Activated T-cell treated with anti-CD3 and anti-CD28 coated beads, Interleukin-2, amount 50 U/mL, for 72 hours (primary cell): Measurements from ENCODE around the gene ZP1. TPM values are rescaled to one million over a fixed set of nuclear protein-coding genes. Genes with fewer than 3 reads are reported as not detected.

Experiments
- ATAC-seq, 2 donors: fragments of 150-1000 bp; cut with Tn5 transposase; replicated peaks in 1 of 2; 2 replicates each; pipeline ENCODE4 v1.10.0; 2021; ENCODE audit warnings: moderate library complexity in 2 of 2, mild to moderate bottlenecking in 1 of 2
- DNase-seq, 2 donors: peaks; one replicate each; pipeline ENCODE4 v3.0.0; 2021 to 2022; ENCODE audit warnings: mixed read lengths in 1 of 2
- H3K27ac Mint-ChIP-seq: one replicate; pipeline ENCODE4 v1.8.0; 2022; ENCODE audit warnings: mild to moderate bottlenecking, moderate library complexity, mixed read lengths
- H3K27me3 Mint-ChIP-seq: one replicate; pipeline ENCODE4 v1.8.0; 2022; ENCODE audit warnings: low read depth, mixed read lengths
- H3K36me3 Mint-ChIP-seq, 2 donors: one replicate each; pipeline ENCODE4 v1.8.0; 2022; ENCODE audit warnings: mixed read lengths in 2 of 2, mild to moderate bottlenecking in 1 of 2; ENCODE audit not compliant: insufficient read depth in 2 of 2
- H3K4me1 Mint-ChIP-seq: one replicate; pipeline ENCODE4 v1.8.0; 2022; ENCODE audit warnings: low read depth, mixed read lengths
- H3K4me3 Mint-ChIP-seq, 2 donors: one replicate each; pipeline ENCODE4 v1.8.0; 2022; ENCODE audit warnings: mild to moderate bottlenecking in 2 of 2, mixed read lengths in 2 of 2, moderate library complexity in 2 of 2
- H3K9me3 Mint-ChIP-seq, 2 donors: one replicate each; pipeline ENCODE4 v1.8.0; 2022; ENCODE audit warnings: mixed read lengths in 2 of 2
- total RNA-seq, 2 donors: library from RNA; stranded (reverse); gene quantifications; one replicate each; pipeline ENCODE4 v1.2.3, GENCODE V29; 2022

ZP1 gene
- total RNA-seq, 2 donors from 2014 or later = not detected

- peaks cover 10 to 13% of the 10 kb centered on the region in 2 donors for H3K36me3 Mint-ChIP-seq
These were observed 49.4 kb downstream of the ZP1 start for GRCh38 chr11:60916669-60917206.

GRCh38 chr11:60917267-60917666 lies 49.9 kb downstream of the ZP1 start:
- DNase-seq = no peak
- ATAC-seq = no peak
- Mint-ChIP-seq H3K27me3 (no peaks in the 10 kb centered on the region), H3K27ac (no peak overlapping the region), H3K4me3 (peak overlapping the region; percentile 13 to 52), H3K4me1 (peaks cover 61% of the 10 kb centered on the region), H3K36me3 (peaks cover 10 to 14% of the 10 kb centered on the region in 2 donors), H3K9me3 (no peaks in the 10 kb centered on the region)

More at GRCh38 chr11:60916669-60917206, 49.4 kb downstream of the ZP1 start:
- DNase-seq (no peak), ATAC-seq (no peak)
- no peaks in the 10 kb centered on the region for H3K9me3 Mint-ChIP-seq
- peaks cover 66% of the 10 kb centered on the region for H3K4me1 Mint-ChIP-seq
- no peaks in the 10 kb centered on the region for H3K27me3 Mint-ChIP-seq
- peak overlapping the region in 1 of 2 donors; percentile 52 for H3K4me3 Mint-ChIP-seq
- H3K27ac Mint-ChIP-seq = no peak overlapping the region

GRCh38 chr11:60918251-60918938 lies 51.1 kb downstream of the ZP1 start:
- no peak overlapping the region for H3K27ac Mint-ChIP-seq
- peaks cover 13 to 17% of the 10 kb centered on the region in 2 donors for H3K36me3 Mint-ChIP-seq
- H3K9me3 Mint-ChIP-seq = no peaks in the 10 kb centered on the region

GRCh38 chr11:60918939-60919265 lies 51.6 kb downstream of the ZP1 start:
- Mint-ChIP-seq H3K4me3 (no peak overlapping the region), H3K27me3 (no peaks in the 10 kb centered on the region), H3K4me1 (peaks cover 47% of the 10 kb centered on the region), H3K36me3 (peaks cover 13 to 17% of the 10 kb centered on the region in 2 donors), H3K27ac (no peak overlapping the region), H3K9me3 (no peaks in the 10 kb centered on the region)
- no peak for ATAC-seq
- DNase-seq = no peak

More at GRCh38 chr11:60918251-60918938, 51.1 kb downstream of the ZP1 start:
- no peak overlapping the region for H3K4me3 Mint-ChIP-seq
- H3K27me3 Mint-ChIP-seq = no peaks in the 10 kb centered on the region
- H3K4me1 Mint-ChIP-seq = peaks cover 50% of the 10 kb centered on the region
- no peak for DNase-seq
- no peak for ATAC-seq

GRCh38 chr11:60919320-60919719 lies 52.0 kb downstream of the ZP1 start:
- Mint-ChIP-seq H3K4me1 (peaks cover 47% of the 10 kb centered on the region), H3K27me3 (no peaks in the 10 kb centered on the region), H3K4me3 (no peak overlapping the region), H3K36me3 (peaks cover 11 to 16% of the 10 kb centered on the region in 2 donors), H3K9me3 (no peaks in the 10 kb centered on the region), H3K27ac (no peak overlapping the region)
- DNase-seq = no peak
- no peak for ATAC-seq

GRCh38 chr11:60919956-60920355 lies 52.6 kb downstream of the ZP1 start:
- no peak for ATAC-seq
- no peak overlapping the region for H3K4me3 Mint-ChIP-seq
- peaks cover 45% of the 10 kb centered on the region for H3K4me1 Mint-ChIP-seq
- no peak for DNase-seq
- H3K27me3 Mint-ChIP-seq = peaks cover under 1% of the 10 kb centered on the region
- H3K36me3 Mint-ChIP-seq = peaks cover 11 to 16% of the 10 kb centered on the region in 2 donors
- no peaks in the 10 kb centered on the region for H3K9me3 Mint-ChIP-seq
- no peak overlapping the region for H3K27ac Mint-ChIP-seq

- ATAC-seq (no peak), DNase-seq (no peak)
- peaks cover 44% of the 10 kb centered on the region for H3K4me1 Mint-ChIP-seq
- no peak overlapping the region for H3K4me3 Mint-ChIP-seq
- H3K27me3 Mint-ChIP-seq = peaks cover 12% of the 10 kb centered on the region
- no peaks in the 10 kb centered on the region for H3K9me3 Mint-ChIP-seq
- H3K27ac Mint-ChIP-seq = no peak overlapping the region
- peaks cover 9 to 14% of the 10 kb centered on the region in 2 donors for H3K36me3 Mint-ChIP-seq
These were observed 53.9 kb downstream of the ZP1 start for GRCh38 chr11:60921259-60921658.

GRCh38 chr11:60921777-60922335 lies 54.5 kb downstream of the ZP1 start:
- Mint-ChIP-seq H3K4me1 (peaks cover 38% of the 10 kb centered on the region), H3K36me3 (peaks cover 9 to 14% of the 10 kb centered on the region in 2 donors), H3K27me3 (peaks cover 18% of the 10 kb centered on the region), H3K27ac (no peak overlapping the region), H3K9me3 (no peaks in the 10 kb centered on the region), H3K4me3 (no peak overlapping the region)
- ATAC-seq (no peak), DNase-seq (no peak)

- Mint-ChIP-seq H3K4me1 (peaks cover 31% of the 10 kb centered on the region), H3K9me3 (no peaks in the 10 kb centered on the region), H3K4me3 (no peak overlapping the region), H3K27me3 (peaks cover 25% of the 10 kb centered on the region), H3K36me3 (peaks cover 9 to 12% of the 10 kb centered on the region in 2 donors), H3K27ac (no peak overlapping the region)
- ATAC-seq (no peak), DNase-seq (no peak)
These were observed 55.6 kb downstream of the ZP1 start for GRCh38 chr11:60922906-60923305.

- H3K27ac Mint-ChIP-seq = no peak overlapping the region
- peaks cover 25% of the 10 kb centered on the region for H3K27me3 Mint-ChIP-seq
- peak overlapping the region; percentile 43 to 46 for H3K4me3 Mint-ChIP-seq
- DNase-seq (no peak), ATAC-seq (no peak)
- H3K36me3 Mint-ChIP-seq = peaks cover 9 to 12% of the 10 kb centered on the region in 2 donors
- H3K9me3 Mint-ChIP-seq = no peaks in the 10 kb centered on the region
- peaks cover 27% of the 10 kb centered on the region for H3K4me1 Mint-ChIP-seq
These were observed 56.0 kb downstream of the ZP1 start for GRCh38 chr11:60923326-60923725.

GRCh38 chr11:60923800-60924109 lies 56.4 kb downstream of the ZP1 start:
- ATAC-seq (no peak), DNase-seq (no peak)
- Mint-ChIP-seq H3K36me3 (peaks cover 9 to 12% of the 10 kb centered on the region in 2 donors), H3K9me3 (no peaks in the 10 kb centered on the region), H3K27ac (no peak overlapping the region), H3K4me3 (peak overlapping the region; percentile 49 to 75), H3K4me1 (peaks cover 22% of the 10 kb centered on the region), H3K27me3 (peaks cover 25% of the 10 kb centered on the region)

GRCh38 chr11:60924110-60924905 lies 57.0 kb downstream of the ZP1 start, which contains the start of gene TMEM132A:
TMEM132A (plus strand) TSS chr11:60924460; CDS start chr11:60924634, 174 bp downstream.
- DNase-seq = peak; percentile 19
- H3K27me3 Mint-ChIP-seq = peaks cover 29% of the 10 kb centered on the region
- no peak within 1 kb of the TSS for H3K27ac Mint-ChIP-seq
- peaks cover 8 to 12% of the 10 kb centered on the region in 2 donors for H3K36me3 Mint-ChIP-seq
- H3K4me3 Mint-ChIP-seq = peak within 1 kb of the TSS; percentile 75 to 77
- peaks cover 17% of the 10 kb centered on the region for H3K4me1 Mint-ChIP-seq
- H3K9me3 Mint-ChIP-seq = no peaks in the 10 kb centered on the region
- peak; percentile 62 to 68 for ATAC-seq
